ENCODE results near the gene SLAMF7. TPM values are rescaled to one million over a fixed set of nuclear protein-coding genes. Genes with fewer than 3 reads are reported as not detected.

SLAMF7 gene
- total RNA-seq, 2 donors from 2014 or later = 0.98 TPM; not detected in 1

DNA sequence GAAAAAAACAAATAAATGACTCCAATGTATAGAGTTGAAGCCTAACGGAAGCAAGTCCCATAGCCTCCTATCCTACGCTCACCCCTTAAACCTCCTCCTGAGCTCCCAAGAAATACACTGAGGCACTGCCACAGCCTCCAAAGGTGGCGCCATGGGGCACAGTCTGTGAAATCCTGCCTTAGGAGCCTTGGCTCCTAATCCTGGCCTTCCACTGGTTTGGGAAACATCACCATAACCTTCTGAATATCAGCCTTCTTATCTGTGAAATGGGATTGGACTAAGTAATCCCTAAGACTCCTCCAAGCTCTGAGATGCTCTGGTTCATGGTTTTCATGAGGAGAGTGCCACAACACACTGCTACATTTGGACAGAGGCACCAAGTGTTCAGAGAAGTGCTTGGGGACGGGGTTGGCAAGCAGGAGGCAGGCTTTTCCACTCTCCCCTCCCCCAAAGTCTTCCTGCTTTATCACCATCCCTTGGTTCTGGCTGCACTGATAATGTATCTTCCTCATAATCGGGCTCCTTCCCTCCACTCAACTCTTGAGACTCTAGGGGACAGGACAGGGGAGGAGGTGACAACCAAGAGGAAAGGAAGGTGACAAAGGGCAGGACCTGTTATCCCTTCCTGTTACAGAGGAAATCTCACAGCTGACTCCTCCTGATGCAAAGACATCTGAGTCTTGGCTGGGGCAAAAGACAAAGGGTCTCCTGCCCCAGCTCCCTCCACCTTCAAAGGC, 2.7 kb downstream of the SLAMF7 start:
- Histone ChIP-seq H3K27ac (no peak overlapping the region), H3K9me3 (no peaks in the 10 kb centered on the region), H3K4me1 (no peaks in the 10 kb centered on the region)

GRCh38 chr1:160742428-160743127, 3.5 kb downstream of the SLAMF7 start:
- no peaks in the 10 kb centered on the region for H3K4me1 ChIP-seq
- H3K9me3 ChIP-seq = no peaks in the 10 kb centered on the region
- no peak for DNase-seq (ENCODE audit: low spot score)
- TF ChIP-seq, protein P1, sequence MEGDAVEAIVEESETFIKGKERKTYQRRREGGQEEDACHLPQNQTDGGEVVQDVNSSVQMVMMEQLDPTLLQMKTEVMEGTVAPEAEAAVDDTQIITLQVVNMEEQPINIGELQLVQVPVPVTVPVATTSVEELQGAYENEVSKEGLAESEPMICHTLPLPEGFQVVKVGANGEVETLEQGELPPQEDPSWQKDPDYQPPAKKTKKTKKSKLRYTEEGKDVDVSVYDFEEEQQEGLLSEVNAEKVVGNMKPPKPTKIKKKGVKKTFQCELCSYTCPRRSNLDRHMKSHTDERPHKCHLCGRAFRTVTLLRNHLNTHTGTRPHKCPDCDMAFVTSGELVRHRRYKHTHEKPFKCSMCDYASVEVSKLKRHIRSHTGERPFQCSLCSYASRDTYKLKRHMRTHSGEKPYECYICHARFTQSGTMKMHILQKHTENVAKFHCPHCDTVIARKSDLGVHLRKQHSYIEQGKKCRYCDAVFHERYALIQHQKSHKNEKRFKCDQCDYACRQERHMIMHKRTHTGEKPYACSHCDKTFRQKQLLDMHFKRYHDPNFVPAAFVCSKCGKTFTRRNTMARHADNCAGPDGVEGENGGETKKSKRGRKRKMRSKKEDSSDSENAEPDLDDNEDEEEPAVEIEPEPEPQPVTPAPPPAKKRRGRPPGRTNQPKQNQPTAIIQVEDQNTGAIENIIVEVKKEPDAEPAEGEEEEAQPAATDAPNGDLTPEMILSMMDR (IDR thresholded peaks at IDR 0.05) = no peak
- H3K27ac ChIP-seq = no peak overlapping the region
- H3K36me3 ChIP-seq = no peaks in the 10 kb centered on the region
- H3K27me3 ChIP-seq = no peaks in the 10 kb centered on the region
- H3K4me3 ChIP-seq = no peak overlapping the region

More for the DNA sequence above, 2.7 kb downstream of the SLAMF7 start:
- Histone ChIP-seq H3K27me3 (no peaks in the 10 kb centered on the region), H3K4me3 (no peak overlapping the region), H3K36me3 (no peaks in the 10 kb centered on the region)
- no peak for DNase-seq (ENCODE audit: low spot score)
- TF ChIP-seq, protein P1 (IDR thresholded peaks at IDR 0.05) = no peak

DNA sequence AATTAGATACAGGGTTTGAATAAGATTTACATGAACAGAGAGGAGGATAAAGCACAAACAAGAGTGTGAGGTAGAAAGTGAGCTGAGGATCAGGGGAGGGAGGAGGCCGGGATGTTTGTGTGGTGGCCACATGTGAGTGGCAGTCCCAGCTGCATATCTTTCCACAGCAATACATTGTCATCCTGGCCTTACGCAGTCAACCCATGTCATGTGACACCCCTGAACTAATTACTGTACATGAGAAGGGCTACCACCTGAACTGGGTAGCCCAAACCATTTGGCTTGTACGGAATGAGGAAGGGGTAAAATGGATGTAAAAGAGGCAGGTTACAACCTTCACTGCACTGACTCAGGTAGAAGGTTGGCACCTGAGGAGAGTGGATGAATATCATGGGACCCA, 4.2 kb downstream of the SLAMF7 start:
- no peaks in the 10 kb centered on the region for H3K4me1 ChIP-seq
- H3K36me3 ChIP-seq = no peaks in the 10 kb centered on the region
- H3K4me3 ChIP-seq = no peak overlapping the region
- no peaks in the 10 kb centered on the region for H3K27me3 ChIP-seq
- DNase-seq (ENCODE audit: low spot score) = no peak
- H3K27ac ChIP-seq = no peak overlapping the region
- TF ChIP-seq, protein P1 (IDR thresholded peaks at IDR 0.05) = no peak
- H3K9me3 ChIP-seq = no peaks in the 10 kb centered on the region

GRCh38 chr1:160744199-160744851, 5.3 kb downstream of the SLAMF7 start:
- no peak for DNase-seq (ENCODE audit: low spot score)
- no peaks in the 10 kb centered on the region for H3K4me1 ChIP-seq
- no peaks in the 10 kb centered on the region for H3K27me3 ChIP-seq
- TF ChIP-seq, protein P1 (IDR thresholded peaks at IDR 0.05) = no peak
- H3K36me3 ChIP-seq = no peaks in the 10 kb centered on the region
- H3K4me3 ChIP-seq = no peak overlapping the region
- H3K9me3 ChIP-seq = no peaks in the 10 kb centered on the region
- no peak overlapping the region for H3K27ac ChIP-seq

DNA sequence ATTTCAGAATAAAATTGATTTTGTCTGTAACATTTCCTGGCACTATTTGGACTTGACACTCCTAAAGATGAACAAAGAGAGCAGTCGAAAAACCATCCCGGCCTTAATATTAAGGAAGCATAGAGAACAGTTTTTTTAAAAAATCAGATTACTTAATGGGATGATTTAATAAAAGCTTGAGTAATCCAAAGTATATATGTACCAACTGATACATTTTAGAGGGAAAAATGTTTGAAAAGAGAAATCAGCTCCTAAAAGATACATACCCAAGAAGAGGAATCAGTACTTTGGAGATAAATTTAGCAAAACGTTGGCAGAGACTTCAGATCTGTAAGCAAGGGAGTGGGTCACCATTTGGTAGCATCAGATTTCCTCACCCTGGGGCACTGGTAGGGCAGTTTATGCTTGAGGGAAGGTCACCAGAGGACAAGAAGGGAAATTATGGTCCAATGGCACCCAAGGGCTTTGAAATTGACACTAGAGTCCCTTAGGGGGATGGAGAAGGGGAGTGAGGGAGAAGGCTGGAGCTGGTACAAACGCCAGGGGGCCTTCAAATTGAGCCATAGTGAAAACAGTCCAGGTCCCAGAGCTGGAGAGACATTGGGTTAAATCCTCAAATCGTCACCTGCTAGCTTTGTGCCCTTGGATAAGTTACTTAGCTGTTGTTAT, 5.9 kb downstream of the SLAMF7 start:
- Histone ChIP-seq H3K27me3 (no peaks in the 10 kb centered on the region), H3K9me3 (no peaks in the 10 kb centered on the region), H3K4me1 (no peaks in the 10 kb centered on the region), H3K27ac (no peak overlapping the region), H3K36me3 (no peaks in the 10 kb centered on the region), H3K4me3 (no peak overlapping the region)
- TF ChIP-seq, protein P1 (IDR thresholded peaks at IDR 0.05) = no peak
- DNase-seq (ENCODE audit: low spot score) = no peak
